Loucy (cell line): ENCODE results near the gene GLP2R.

Source experiments
- EZH2phosphoT487 ChIP-seq: fragments of 200-600 bp; IDR thresholded peaks from 2 replicates; pipeline ENCODE4 v1.6.1; 2018; ENCODE audit warnings: antibody characterized with exemption, mild to moderate bottlenecking, moderate library complexity, borderline replicate concordance
- TF ChIP-seq, protein P1 (sequence below): fragments of 200-600 bp; sonication (generic); conservative IDR thresholded peaks from 2 replicates; pipeline ENCODE4 v1.5.1; 2014; ENCODE audit warnings: mild to moderate bottlenecking, antibody characterized with exemption, low read length

DNA sequence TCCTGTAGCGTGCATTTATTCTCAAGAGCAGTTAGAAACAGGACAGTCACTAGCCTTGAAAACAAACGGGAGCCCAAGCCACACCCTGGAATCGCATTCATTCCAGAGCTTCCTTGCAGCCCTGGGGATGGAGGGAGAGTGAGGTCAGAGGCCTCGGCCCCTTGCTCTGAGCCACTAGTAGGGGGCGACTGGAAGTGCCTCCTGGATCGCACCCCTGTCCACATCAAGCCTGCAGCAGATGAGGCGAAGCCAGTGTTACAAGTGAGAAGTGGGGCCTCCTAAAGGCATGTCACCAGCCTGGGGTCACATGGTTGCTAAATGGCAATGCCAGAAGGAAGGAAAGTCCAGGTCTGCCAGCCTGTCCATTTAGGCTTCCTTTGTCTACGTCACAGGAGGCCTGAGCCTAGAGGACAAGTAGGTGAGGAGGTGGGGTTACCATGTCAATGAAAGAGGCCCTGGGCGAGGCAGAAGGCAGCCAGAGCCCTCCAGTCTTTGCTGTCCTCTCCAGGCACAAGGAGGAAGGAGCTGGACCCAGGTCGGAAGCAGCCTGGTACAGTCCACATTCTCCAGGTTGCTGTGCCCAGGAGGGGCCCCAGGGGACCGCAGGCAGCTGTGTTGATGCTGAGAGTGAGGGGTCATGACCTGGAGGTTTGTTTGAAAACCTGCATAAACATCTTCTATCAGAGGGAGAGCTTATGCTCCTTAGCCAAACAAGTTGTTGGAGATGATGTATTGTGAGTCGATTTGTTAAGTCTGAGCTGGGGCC, 82.3 kb downstream of the GLP2R start:
- TF ChIP-seq, protein P1, sequence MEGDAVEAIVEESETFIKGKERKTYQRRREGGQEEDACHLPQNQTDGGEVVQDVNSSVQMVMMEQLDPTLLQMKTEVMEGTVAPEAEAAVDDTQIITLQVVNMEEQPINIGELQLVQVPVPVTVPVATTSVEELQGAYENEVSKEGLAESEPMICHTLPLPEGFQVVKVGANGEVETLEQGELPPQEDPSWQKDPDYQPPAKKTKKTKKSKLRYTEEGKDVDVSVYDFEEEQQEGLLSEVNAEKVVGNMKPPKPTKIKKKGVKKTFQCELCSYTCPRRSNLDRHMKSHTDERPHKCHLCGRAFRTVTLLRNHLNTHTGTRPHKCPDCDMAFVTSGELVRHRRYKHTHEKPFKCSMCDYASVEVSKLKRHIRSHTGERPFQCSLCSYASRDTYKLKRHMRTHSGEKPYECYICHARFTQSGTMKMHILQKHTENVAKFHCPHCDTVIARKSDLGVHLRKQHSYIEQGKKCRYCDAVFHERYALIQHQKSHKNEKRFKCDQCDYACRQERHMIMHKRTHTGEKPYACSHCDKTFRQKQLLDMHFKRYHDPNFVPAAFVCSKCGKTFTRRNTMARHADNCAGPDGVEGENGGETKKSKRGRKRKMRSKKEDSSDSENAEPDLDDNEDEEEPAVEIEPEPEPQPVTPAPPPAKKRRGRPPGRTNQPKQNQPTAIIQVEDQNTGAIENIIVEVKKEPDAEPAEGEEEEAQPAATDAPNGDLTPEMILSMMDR: no peak
- no peak for TF ChIP-seq EZH2phosphoT487
